Dedifferentiated amniotic fluid mesenchymal stem cell (primary cell): ENCODE results near the gene ENGASE.
"Not testable (repeated sequence)": the region's sequence is repeated elsewhere in the genome, so short reads cannot be mapped to it uniquely, and the experiment has no call there.

Experiments
- DNase-seq: peaks from one replicate; pipeline ENCODE4 v3.0.0-alpha.2; 2016; ENCODE audit errors: extremely low spot score

Gene ENGASE

GRCh38 chr17:79053251-79053925, 21.2 kb upstream of the ENGASE start:
- DNase-seq, result no peak

- DNase-seq, result no peak
Measured at GRCh38 chr17:79054200-79054960, 20.2 kb upstream of the ENGASE start.

GRCh38 chr17:79055197-79055596, 19.4 kb upstream of the ENGASE start:
- no peak for DNase-seq

GRCh38 chr17:79057737-79058385, 16.8 kb upstream of the ENGASE start:
- DNase-seq, result no peak

GRCh38 chr17:79062691-79063090, 11.9 kb upstream of the ENGASE start:
- no peak for DNase-seq

GRCh38 chr17:79064026-79064425, 10.6 kb upstream of the ENGASE start:
- DNase-seq, result no peak

GRCh38 chr17:79065105-79065670, 9.4 kb upstream of the ENGASE start:
- no peak for DNase-seq

- no peak for DNase-seq
Measured at GRCh38 chr17:79066963-79067362, 7.7 kb upstream of the ENGASE start.

- no peak for DNase-seq
Measured at GRCh38 chr17:79070266-79070880, 4.3 kb upstream of the ENGASE start.

- no peak for DNase-seq
Measured at GRCh38 chr17:79071161-79071740, 3.4 kb upstream of the ENGASE start.

- no peak for DNase-seq
Measured at GRCh38 chr17:79072544-79072943, 2.1 kb upstream of the ENGASE start.

GRCh38 chr17:79073016-79073705, 1.5 kb upstream of the ENGASE start:
- no peak for DNase-seq

- DNase-seq, result no peak
Measured at GRCh38 chr17:79073706-79074088, 927 bp upstream of the ENGASE start.

GRCh38 chr17:79074121-79074648, 439 bp upstream of the ENGASE start:
- DNase-seq, result not testable (repeated sequence)

GRCh38 chr17:79075446-79075750, 774 bp downstream of the ENGASE start:
- no peak for DNase-seq

- no peak for DNase-seq
Measured at GRCh38 chr17:79075861-79076406, 1.3 kb downstream of the ENGASE start.

- no peak for DNase-seq
Measured at GRCh38 chr17:79077587-79077986, 3.0 kb downstream of the ENGASE start.

GRCh38 chr17:79078476-79079190, 4.0 kb downstream of the ENGASE start:
- DNase-seq, result no peak

- DNase-seq, result no peak
Measured at GRCh38 chr17:79079421-79080200, 5.0 kb downstream of the ENGASE start.
